Sigmoid colon (tissue), 3 donors: ENCODE results near the gene DUSP21.

ENCODE experiments used
- POLR2A ChIP-seq, 2 donors: fragments of 450-650 bp; IDR thresholded peaks; one replicate each; pipeline ENCODE4 v1.6.1; 2016; ENCODE audit warnings: antibody characterized with exemption in 2 of 2, mild to moderate bottlenecking in 2 of 2, moderate library complexity in 2 of 2
- TF ChIP-seq, protein P1 (sequence below), 4 experiments: fragments of 450-650 bp in 3 of 4; fragments of 200-600 bp in 1 of 4; IDR thresholded peaks; one replicate each; pipeline ENCODE4 v1.5.1; 2016 to 2019; ENCODE audit warnings: antibody characterized with exemption in 4 of 4, mild to moderate bottlenecking in 3 of 4, moderate library complexity in 2 of 4

DNA sequence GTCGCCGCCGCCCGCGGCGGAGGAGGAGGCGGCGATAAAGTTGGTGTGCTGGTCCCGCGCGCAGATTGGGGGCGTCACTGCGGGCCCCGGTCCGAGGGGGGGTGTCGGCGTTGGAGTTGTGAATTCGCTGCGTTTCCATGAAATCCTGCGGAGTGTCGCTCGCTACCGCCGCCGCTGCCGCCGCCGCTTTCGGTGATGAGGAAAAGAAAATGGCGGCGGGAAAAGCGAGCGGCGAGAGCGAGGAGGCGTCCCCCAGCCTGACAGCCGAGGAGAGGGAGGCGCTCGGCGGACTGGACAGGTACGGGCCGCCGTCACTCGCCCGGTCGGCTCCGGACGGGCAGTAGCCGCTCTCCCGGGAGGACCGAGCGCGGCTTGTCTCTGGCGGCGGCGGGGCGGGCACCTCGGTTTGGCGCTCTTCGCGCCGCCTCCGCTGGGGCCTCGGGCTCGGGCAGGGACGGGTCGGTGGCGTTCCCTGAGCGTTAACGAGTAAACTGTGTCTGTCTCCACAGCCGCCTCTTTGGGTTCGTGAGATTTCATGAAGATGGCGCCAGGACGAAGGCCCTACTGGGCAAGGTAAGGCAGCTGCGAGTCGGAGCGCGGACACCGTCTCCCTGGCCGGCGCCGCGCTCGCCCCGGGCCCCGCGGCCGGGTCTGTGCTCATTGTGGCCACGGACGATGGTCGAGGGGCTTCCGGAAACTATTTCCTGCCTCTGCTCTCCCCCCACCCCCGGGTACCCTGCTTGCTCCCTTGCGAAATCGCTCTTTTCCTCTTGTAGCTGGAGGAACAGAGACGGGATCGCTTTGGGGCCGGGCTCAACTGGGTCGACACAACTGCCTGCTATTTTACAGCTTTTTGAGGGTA is 29.8 kb downstream of the DUSP21 start:
- no peak for TF ChIP-seq POLR2A (IDR thresholded peaks at IDR 0.05)
- TF ChIP-seq, protein P1, sequence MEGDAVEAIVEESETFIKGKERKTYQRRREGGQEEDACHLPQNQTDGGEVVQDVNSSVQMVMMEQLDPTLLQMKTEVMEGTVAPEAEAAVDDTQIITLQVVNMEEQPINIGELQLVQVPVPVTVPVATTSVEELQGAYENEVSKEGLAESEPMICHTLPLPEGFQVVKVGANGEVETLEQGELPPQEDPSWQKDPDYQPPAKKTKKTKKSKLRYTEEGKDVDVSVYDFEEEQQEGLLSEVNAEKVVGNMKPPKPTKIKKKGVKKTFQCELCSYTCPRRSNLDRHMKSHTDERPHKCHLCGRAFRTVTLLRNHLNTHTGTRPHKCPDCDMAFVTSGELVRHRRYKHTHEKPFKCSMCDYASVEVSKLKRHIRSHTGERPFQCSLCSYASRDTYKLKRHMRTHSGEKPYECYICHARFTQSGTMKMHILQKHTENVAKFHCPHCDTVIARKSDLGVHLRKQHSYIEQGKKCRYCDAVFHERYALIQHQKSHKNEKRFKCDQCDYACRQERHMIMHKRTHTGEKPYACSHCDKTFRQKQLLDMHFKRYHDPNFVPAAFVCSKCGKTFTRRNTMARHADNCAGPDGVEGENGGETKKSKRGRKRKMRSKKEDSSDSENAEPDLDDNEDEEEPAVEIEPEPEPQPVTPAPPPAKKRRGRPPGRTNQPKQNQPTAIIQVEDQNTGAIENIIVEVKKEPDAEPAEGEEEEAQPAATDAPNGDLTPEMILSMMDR (IDR thresholded peaks at IDR 0.05), result no peak
